ENCODE measurements around the gene ANAPC5.
"Not testable (repeated sequence)": the region's sequence is repeated elsewhere in the genome, so short reads cannot be mapped to it uniquely, and the experiment has no call there.

Gene ANAPC5

GRCh38 chr12:121376754-121377697 is 24.8 kb upstream of the ANAPC5 start:
- no peak for TF ChIP-seq CTCF (IDR thresholded peaks at IDR 0.05; ENCODE audit: borderline replicate concordance, control extremely low read depth, extremely low read depth, insufficient read depth, missing control alignments)
- in situ Hi-C loops (cut with MboI; ENCODE audit: low sequenced_read_pairs, unreplicated experiment), result no loop called here
- no peak for DNase-seq (ENCODE audit: low spot score)

- DNase-seq (ENCODE audit: low spot score), result not testable (repeated sequence)
Measured at GRCh38 chr12:121374945-121375584, 22.9 kb upstream of the ANAPC5 start.

GRCh38 chr12:121374336-121374735 is 22.1 kb upstream of the ANAPC5 start:
- in situ Hi-C loops (cut with MboI; ENCODE audit: low sequenced_read_pairs, unreplicated experiment); DNase-seq (ENCODE audit: low spot score): not testable (repeated sequence)

More at GRCh38 chr12:121374945-121375584, 22.9 kb upstream of the ANAPC5 start:
- in situ Hi-C loops (cut with MboI; ENCODE audit: low sequenced_read_pairs, unreplicated experiment), result not testable (repeated sequence)

GRCh38 chr12:121373755-121374154 is 21.5 kb upstream of the ANAPC5 start:
- DNase-seq (ENCODE audit: low spot score), result no peak
- in situ Hi-C loops (cut with MboI; ENCODE audit: low sequenced_read_pairs, unreplicated experiment), result no loop called here
- TF ChIP-seq CTCF (IDR thresholded peaks at IDR 0.05; ENCODE audit: borderline replicate concordance, control extremely low read depth, extremely low read depth, insufficient read depth, missing control alignments), result no peak

- in situ Hi-C loops (cut with MboI; ENCODE audit: low sequenced_read_pairs, unreplicated experiment), result no loop called here
- no peak for DNase-seq (ENCODE audit: low spot score)
- TF ChIP-seq CTCF (IDR thresholded peaks at IDR 0.05; ENCODE audit: borderline replicate concordance, control extremely low read depth, extremely low read depth, insufficient read depth, missing control alignments), result no peak
Measured at GRCh38 chr12:121371404-121371803, 19.2 kb upstream of the ANAPC5 start.

GRCh38 chr12:121366063-121366459 is 13.8 kb upstream of the ANAPC5 start:
- TF ChIP-seq CTCF (IDR thresholded peaks at IDR 0.05; ENCODE audit: borderline replicate concordance, control extremely low read depth, extremely low read depth, insufficient read depth, missing control alignments), result no peak
- in situ Hi-C loops (cut with MboI; ENCODE audit: low sequenced_read_pairs, unreplicated experiment), result no loop called here
- no peak for DNase-seq (ENCODE audit: low spot score)

GRCh38 chr12:121365416-121366062 is 13.3 kb upstream of the ANAPC5 start:
- no peak for DNase-seq (ENCODE audit: low spot score)
- in situ Hi-C loops (cut with MboI; ENCODE audit: low sequenced_read_pairs, unreplicated experiment), result no loop called here
- TF ChIP-seq CTCF (IDR thresholded peaks at IDR 0.05; ENCODE audit: borderline replicate concordance, control extremely low read depth, extremely low read depth, insufficient read depth, missing control alignments), result no peak

Data from GM13976 (cell line).